GM12872 (cell line): Measurements from ENCODE around the gene SPOP.

Source experiments
- TF ChIP-seq, protein P1 (sequence below): IDR thresholded peaks from 3 replicates; pipeline ENCODE4 v1.5.1; 2011; ENCODE audit warnings: low read depth, mild to moderate bottlenecking, low read length, moderate library complexity; ENCODE audit not compliant: insufficient read depth

SPOP gene

DNA sequence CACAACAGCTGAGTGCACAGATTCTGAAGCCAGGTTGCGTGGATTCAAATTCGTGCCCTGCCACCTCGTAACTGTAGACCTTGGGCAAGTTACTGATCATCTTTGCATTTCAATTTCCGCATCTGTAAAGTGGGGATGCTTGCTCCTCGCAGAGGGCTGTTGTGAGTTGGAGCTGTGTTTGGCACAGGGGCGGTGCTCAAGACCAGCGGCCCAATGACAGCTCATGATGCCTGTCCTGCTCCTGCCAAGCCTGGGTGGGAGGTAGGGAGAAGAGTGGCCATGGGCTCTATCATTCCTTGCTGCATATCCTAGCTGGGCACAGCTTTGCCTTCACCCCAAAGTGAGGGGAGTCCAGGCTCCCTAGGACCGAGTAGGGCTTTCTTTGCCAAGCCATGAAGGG lies 89.6 kb downstream of the SPOP start:
- TF ChIP-seq, protein P1, sequence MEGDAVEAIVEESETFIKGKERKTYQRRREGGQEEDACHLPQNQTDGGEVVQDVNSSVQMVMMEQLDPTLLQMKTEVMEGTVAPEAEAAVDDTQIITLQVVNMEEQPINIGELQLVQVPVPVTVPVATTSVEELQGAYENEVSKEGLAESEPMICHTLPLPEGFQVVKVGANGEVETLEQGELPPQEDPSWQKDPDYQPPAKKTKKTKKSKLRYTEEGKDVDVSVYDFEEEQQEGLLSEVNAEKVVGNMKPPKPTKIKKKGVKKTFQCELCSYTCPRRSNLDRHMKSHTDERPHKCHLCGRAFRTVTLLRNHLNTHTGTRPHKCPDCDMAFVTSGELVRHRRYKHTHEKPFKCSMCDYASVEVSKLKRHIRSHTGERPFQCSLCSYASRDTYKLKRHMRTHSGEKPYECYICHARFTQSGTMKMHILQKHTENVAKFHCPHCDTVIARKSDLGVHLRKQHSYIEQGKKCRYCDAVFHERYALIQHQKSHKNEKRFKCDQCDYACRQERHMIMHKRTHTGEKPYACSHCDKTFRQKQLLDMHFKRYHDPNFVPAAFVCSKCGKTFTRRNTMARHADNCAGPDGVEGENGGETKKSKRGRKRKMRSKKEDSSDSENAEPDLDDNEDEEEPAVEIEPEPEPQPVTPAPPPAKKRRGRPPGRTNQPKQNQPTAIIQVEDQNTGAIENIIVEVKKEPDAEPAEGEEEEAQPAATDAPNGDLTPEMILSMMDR, result no peak

DNA sequence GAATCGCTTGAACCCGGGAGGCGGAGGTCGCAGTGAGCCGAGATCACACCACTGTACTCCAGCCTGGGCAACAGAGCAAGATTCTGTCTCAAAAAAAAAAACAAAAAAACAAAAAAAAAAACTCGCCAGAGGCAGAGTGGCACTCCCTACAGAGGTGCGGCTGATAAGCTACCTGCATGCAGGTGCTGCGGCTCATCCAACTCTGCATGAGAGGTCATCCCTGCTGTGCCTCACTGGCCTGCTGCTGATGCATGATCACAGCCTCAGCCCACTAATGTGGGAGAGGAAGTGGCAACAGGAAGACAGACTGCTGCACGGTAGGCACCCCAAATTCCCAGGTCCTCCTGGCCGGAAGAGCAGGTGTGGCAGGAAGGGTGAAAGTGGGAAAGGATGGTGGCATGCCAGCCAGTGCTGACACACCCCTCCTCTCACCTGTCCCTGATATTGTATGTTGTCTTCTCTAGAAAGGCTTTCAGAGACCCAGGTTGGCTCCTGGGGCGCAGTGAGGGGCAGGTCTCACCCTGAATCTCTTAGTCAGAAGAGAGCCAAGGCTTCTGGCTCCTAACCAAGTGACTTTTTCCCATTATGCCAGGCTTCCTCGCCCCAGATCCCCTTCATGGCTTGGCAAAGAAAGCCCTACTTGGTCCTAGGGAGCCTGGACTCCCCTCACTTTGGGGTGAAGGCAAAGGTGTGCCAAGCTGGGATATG lies 90.4 kb downstream of the SPOP start:
- TF ChIP-seq, protein P1, result no peak

DNA sequence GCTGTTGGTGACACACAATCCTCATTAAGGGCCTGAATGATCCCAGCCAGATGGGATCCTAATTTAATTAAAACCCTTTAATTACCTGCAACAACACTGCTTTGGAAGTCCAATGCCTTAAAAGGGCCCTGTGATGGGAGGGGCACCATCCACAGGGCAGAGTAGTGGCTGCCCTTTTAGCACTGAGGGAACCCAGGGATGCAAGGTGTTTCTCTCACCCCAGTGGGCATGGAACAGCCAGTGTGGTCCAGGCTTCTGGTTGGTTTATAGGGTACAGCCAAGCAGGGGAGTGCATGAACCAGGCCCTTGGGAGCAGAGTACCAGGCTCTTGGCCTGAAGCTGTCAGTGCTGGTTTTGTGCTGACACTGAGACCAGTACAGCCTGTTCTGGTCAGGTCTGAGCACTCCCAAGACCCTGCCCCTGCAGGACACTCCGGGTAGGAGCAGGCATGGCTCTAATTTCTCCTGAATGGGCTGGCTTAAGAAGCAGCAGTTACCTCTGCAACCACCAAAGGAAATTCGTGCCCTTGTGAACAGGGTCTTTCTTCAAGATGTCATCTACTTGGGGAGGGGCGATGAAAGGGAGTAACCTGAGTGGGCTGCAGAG lies 92.4 kb downstream of the SPOP start:
- TF ChIP-seq, protein P1, result peak; percentile 39

DNA sequence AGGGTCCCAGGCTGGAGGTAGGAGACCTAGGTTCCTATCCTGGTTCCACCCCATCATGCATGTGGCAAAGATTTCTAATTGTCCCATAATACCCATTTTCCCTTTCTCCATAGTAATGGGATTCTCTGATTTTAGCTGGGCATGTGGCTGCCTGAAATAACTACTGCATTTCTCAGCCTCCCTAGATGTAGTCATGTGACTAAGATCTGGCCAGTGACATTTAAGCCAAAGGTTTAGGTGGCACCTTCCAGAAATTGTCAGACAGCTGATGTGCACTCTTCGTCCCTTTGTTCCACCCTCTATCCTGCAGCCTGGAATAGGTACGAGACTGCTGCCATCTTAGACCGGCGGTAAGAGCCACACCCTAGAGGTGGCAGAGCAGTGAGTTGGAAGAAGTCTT lies 94.0 kb downstream of the SPOP start:
- TF ChIP-seq, protein P1, result no peak

DNA sequence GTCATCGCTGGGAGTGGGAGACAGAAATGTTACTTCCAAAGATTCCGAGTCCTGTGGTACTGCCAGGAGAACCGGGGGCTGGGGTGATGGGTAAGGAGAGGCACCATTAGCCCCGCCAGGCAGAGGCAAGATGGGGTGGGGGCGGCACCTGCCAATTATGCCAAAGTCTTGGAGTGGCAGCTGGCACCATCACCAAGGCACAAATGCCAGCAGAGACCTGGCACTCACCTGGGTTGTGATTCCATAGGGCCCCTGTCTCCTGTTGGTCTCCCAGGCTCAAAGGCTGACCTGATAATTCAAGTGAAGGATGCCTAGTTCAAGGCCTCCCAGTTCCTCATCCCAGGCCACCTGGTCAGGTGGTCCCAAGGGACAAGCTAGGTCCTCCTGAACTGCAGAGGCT lies 94.7 kb downstream of the SPOP start:
- TF ChIP-seq, protein P1, result no peak

DNA sequence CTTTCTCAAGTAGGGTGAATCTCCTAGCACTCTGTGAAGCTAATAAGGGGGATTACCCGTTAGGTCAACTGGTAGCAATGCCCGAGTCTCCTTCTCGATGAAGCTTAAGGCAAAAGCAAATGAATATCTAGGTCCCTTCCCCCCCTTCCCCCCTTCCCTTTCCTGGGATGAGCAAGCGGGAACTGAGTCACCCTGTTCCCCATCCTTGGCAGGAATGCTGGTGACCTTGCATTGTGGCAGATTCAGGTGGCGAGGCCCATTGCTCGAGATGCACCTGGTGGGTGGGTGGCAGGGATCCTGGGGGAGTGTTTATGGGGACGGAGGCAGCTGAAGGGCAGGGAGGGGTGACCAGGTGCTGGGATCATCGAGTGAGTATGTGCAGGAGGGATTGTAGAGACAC lies 95.1 kb downstream of the SPOP start:
- TF ChIP-seq, protein P1, result no peak

DNA sequence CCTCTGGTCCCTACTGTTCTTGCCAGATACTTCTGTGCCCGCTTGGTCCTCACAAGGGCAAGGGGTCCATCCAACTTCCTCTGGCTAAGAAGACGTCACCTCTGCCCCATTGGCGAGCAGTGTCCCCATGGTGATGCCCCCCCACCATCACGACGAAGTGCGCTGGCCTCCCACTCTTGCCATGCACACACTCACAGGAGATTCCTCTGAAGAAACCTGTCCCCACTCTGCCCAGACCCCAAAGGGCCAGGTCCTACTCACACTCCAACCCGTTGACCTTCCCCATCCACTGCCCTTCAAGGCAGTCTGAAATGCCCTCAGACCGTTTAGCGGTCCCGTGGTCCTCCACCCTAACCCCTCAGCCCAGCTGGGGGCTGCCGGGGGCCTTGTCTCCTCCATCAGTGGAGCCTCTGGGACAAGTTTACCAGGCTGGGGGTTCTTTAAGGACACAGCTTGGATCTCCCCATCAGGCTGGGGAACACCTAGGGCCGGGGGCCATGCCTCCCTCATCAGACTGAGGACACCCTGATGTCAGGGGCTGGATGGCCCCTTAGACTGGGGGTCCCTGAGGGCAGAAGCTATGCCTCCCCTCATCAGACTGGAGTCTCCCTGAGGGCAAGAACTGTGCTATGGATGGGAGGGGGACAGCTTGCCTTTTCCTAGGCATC lies 95.7 kb downstream of the SPOP start:
- TF ChIP-seq, protein P1, result no peak
